Smooth muscle cell (in vitro differentiated cells): Measurements from ENCODE around the gene SLC19A1. TPM values are rescaled to one million over a fixed set of nuclear protein-coding genes. Genes with fewer than 3 reads are reported as not detected.

Experiments used
- DNase-seq: peaks from one replicate; lab custom pipeline; 2025; ENCODE audit not compliant: unreplicated experiment; lab: John Stamatoyannopoulos, UW
- H2AFZ ChIP-seq: fragments of 200-600 bp; sonication (generic); 2 replicates; pipeline ENCODE4 v1.6.0; 2016; ENCODE audit warnings: antibody characterized with exemption, low read depth, mild to moderate bottlenecking
- H3F3A ChIP-seq: fragments of 200-600 bp; sonication (generic); 2 replicates; pipeline ENCODE4 v1.6.0; 2017; ENCODE audit warnings: antibody characterized with exemption, low read depth
- H3K27ac ChIP-seq: fragments of 200-600 bp; sonication (generic); 2 replicates; pipeline ENCODE4 v1.5.1; 2016; ENCODE audit warnings: low read depth, mild to moderate bottlenecking
- H3K27me3 ChIP-seq: fragments of 200-600 bp; sonication (generic); 2 replicates; pipeline ENCODE4 v1.6.1; 2016; ENCODE audit warnings: low read depth, mild to moderate bottlenecking
- H3K36me3 ChIP-seq: fragments of 200-600 bp; sonication (generic); 2 replicates; pipeline ENCODE4 v1.5.1; 2016; ENCODE audit warnings: low read depth
- H3K4me1 ChIP-seq: fragments of 200-600 bp; sonication (generic); 2 replicates; pipeline ENCODE4 v1.5.1; 2016; ENCODE audit warnings: low read depth
- H3K4me2 ChIP-seq: fragments of 200-600 bp; sonication (generic); 2 replicates; pipeline ENCODE4 v1.6.0; 2016; ENCODE audit warnings: mild to moderate bottlenecking
- H3K4me3 ChIP-seq: fragments of 200-600 bp; sonication (generic); 2 replicates; pipeline ENCODE4 v1.5.1; 2016; ENCODE audit warnings: mild to moderate bottlenecking
- H3K79me2 ChIP-seq: fragments of 200-600 bp; sonication (generic); 2 replicates; pipeline ENCODE4 v1.6.0; 2016; ENCODE audit warnings: low read depth, mild to moderate bottlenecking
- H3K9ac ChIP-seq: fragments of 200-600 bp; sonication (generic); 2 replicates; pipeline ENCODE4 v1.6.0; 2016; ENCODE audit warnings: low read depth
- H3K9me3 ChIP-seq: fragments of 200-600 bp; sonication (generic); replicated peaks from 2 replicates; pipeline ENCODE4 v1.5.1; 2016; ENCODE audit warnings: low read depth
- H4K20me1 ChIP-seq: fragments of 200-600 bp; sonication (generic); 2 replicates; pipeline ENCODE4 v1.6.0; 2016; ENCODE audit warnings: low read depth
- CTCF ChIP-seq: fragments of 200-600 bp; sonication (generic); IDR thresholded peaks from 2 replicates; pipeline ENCODE4 v1.5.1; 2017; ENCODE audit warnings: borderline replicate concordance, mild to moderate bottlenecking, antibody characterized with exemption; ENCODE audit not compliant: insufficient read depth, poor library complexity, severe bottlenecking
- WGBS: methylation state at CpG from one replicate; pipeline ENCODE4 v1.1.7; 2016; ENCODE audit warnings: low lambda C conversion rate; 5-methylcytosine and 5-hydroxymethylcytosine counted together
- polyA plus RNA-seq: library from polyadenylated mRNA; unstranded; fragments of >200 nt; fragmentation: Nextera tagmentation; extraction: Ambion mirVana; gene quantifications from 2 replicates; pipeline ENCODE4 v1.2.1, GENCODE V29; 2016
- total RNA-seq: library from RNA; depleted of rRNA; stranded (reverse); fragments of >200 nt; gene quantifications from 2 replicates; pipeline ENCODE4 v1.2.3, GENCODE V29; 2014

SLC19A1 gene
- total and polyA plus RNA-seq, 2 experiments from 2014 or later, result 2.3 to 33.2 TPM

- Histone ChIP-seq H3K4me1 (no peaks in the 10 kb centered on the region), H3K4me3 (no peak overlapping the region), H2AFZ (no peak overlapping the region), H3K79me2 (no peaks in the 10 kb centered on the region), H3K36me3 (no peaks in the 10 kb centered on the region), H3K9ac (no peak overlapping the region), H3K27me3 (no peaks in the 10 kb centered on the region), H3K27ac (no peak overlapping the region), H4K20me1 (peaks cover 13% of the 10 kb centered on the region), H3F3A (no peaks in the 10 kb centered on the region), H3K9me3 (no peaks in the 10 kb centered on the region), H3K4me2 (no peak overlapping the region)
- WGBS, result 96% methylated on average over 18 of the region's 18 CpGs
- TF ChIP-seq CTCF, result no peak
- DNase-seq, result no peak
Observed at GRCh38 chr21:45496151-45496967, 45.9 kb downstream of the SLC19A1 start.

GRCh38 chr21:45494851-45495680, 47.2 kb downstream of the SLC19A1 start:
- TF ChIP-seq CTCF, result no peak
- Histone ChIP-seq H2AFZ (no peak overlapping the region), H3K4me1 (no peaks in the 10 kb centered on the region), H3K27me3 (no peaks in the 10 kb centered on the region), H3K9ac (no peak overlapping the region), H3K27ac (no peak overlapping the region), H3K4me3 (no peak overlapping the region), H3K4me2 (no peak overlapping the region), H3K79me2 (no peaks in the 10 kb centered on the region), H3K36me3 (no peaks in the 10 kb centered on the region), H3F3A (no peaks in the 10 kb centered on the region), H4K20me1 (peaks cover 13% of the 10 kb centered on the region), H3K9me3 (no peaks in the 10 kb centered on the region)
- no peak for DNase-seq
- WGBS, result 95% methylated on average over 25 of the region's 30 CpGs

GRCh38 chr21:45494135-45494850, 47.9 kb downstream of the SLC19A1 start:
- Histone ChIP-seq H3F3A (no peaks in the 10 kb centered on the region), H3K27ac (no peak overlapping the region), H3K4me1 (peaks cover 3% of the 10 kb centered on the region), H3K27me3 (no peaks in the 10 kb centered on the region), H3K9ac (no peak overlapping the region), H3K9me3 (no peaks in the 10 kb centered on the region), H3K36me3 (no peaks in the 10 kb centered on the region), H3K79me2 (no peaks in the 10 kb centered on the region), H2AFZ (no peak overlapping the region), H4K20me1 (peaks cover 13% of the 10 kb centered on the region), H3K4me3 (no peak overlapping the region), H3K4me2 (no peak overlapping the region)
- 97% methylated on average over 22 of the region's 27 CpGs for WGBS
- DNase-seq, result no peak
- no peak for TF ChIP-seq CTCF
